ENCODE measurements around the gene LILRB5.
"Not testable (repeated sequence)": the region's sequence is repeated elsewhere in the genome, so short reads cannot be mapped to it uniquely, and the experiment has no call there.

LILRB5 gene

GRCh38 chr19:54216869-54217268 lies 40.2 kb downstream of the LILRB5 start:
- no peak for DNase-seq (ENCODE audit: low read depth in 1 of 2, low spot score in 1 of 2)

GRCh38 chr19:54214734-54215133 lies 42.3 kb downstream of the LILRB5 start:
- not testable (repeated sequence) for DNase-seq (ENCODE audit: low read depth in 1 of 2, low spot score in 1 of 2)

GRCh38 chr19:54214217-54214616 lies 42.9 kb downstream of the LILRB5 start:
- not testable (repeated sequence) for DNase-seq (ENCODE audit: low read depth in 1 of 2, low spot score in 1 of 2)

- no peak for DNase-seq (ENCODE audit: low read depth in 1 of 2, low spot score in 1 of 2)
Observed at GRCh38 chr19:54211235-54211634, 45.8 kb downstream of the LILRB5 start.

GRCh38 chr19:54209811-54210494 lies 47.1 kb downstream of the LILRB5 start:
- DNase-seq (ENCODE audit: low read depth in 1 of 2, low spot score in 1 of 2) = no peak

GRCh38 chr19:54209058-54209810 lies 47.8 kb downstream of the LILRB5 start:
- DNase-seq (ENCODE audit: low read depth in 1 of 2, low spot score in 1 of 2) = no peak

GRCh38 chr19:54208784-54209057 lies 48.4 kb downstream of the LILRB5 start:
- no peak for DNase-seq (ENCODE audit: low read depth in 1 of 2, low spot score in 1 of 2)

GRCh38 chr19:54207983-54208783 lies 48.9 kb downstream of the LILRB5 start:
- DNase-seq (ENCODE audit: low read depth in 1 of 2, low spot score in 1 of 2) = no peak

GRCh38 chr19:54207676-54207982 lies 49.4 kb downstream of the LILRB5 start:
- no peak for DNase-seq (ENCODE audit: low read depth in 1 of 2, low spot score in 1 of 2)

- not testable (repeated sequence) for DNase-seq (ENCODE audit: low read depth in 1 of 2, low spot score in 1 of 2)
Observed at GRCh38 chr19:54207193-54207592, 49.9 kb downstream of the LILRB5 start.

GRCh38 chr19:54206831-54207177 lies 50.3 kb downstream of the LILRB5 start:
- DNase-seq (ENCODE audit: low read depth in 1 of 2, low spot score in 1 of 2) = no peak

GRCh38 chr19:54206030-54206830 lies 50.8 kb downstream of the LILRB5 start:
- no peak for DNase-seq (ENCODE audit: low read depth in 1 of 2, low spot score in 1 of 2)

GRCh38 chr19:54204767-54205468 lies 52.2 kb downstream of the LILRB5 start:
- DNase-seq (ENCODE audit: low read depth in 1 of 2, low spot score in 1 of 2) = no peak

GRCh38 chr19:54203151-54203611 lies 53.9 kb downstream of the LILRB5 start:
- no peak for DNase-seq (ENCODE audit: low read depth in 1 of 2, low spot score in 1 of 2)

GRCh38 chr19:54201980-54202379 lies 55.1 kb downstream of the LILRB5 start:
- DNase-seq (ENCODE audit: low read depth in 1 of 2, low spot score in 1 of 2) = no peak

- no peak for DNase-seq (ENCODE audit: low read depth in 1 of 2, low spot score in 1 of 2)
Observed at GRCh38 chr19:54201172-54201701, 55.8 kb downstream of the LILRB5 start.

Data from activated T-helper 1 cell treated with anti-CD3 and anti-CD28 coated beads, Interleukin-2, amount 50 U/mL, for 16 hours (primary cell).